Mononuclear cell (primary cell): ENCODE results near the gene GPR55. TPM values are rescaled to one million over a fixed set of nuclear protein-coding genes. Genes with fewer than 3 reads are reported as not detected.

Experiments
- H3K27me3 ChIP-seq: 2 replicates; pipeline ENCODE4 v1.6.0; 2011; ENCODE audit warnings: low read length, control low read depth; ENCODE audit not compliant: insufficient read depth
- H3K4me1 ChIP-seq: 2 replicates; pipeline ENCODE4 v1.5.1; 2011; ENCODE audit warnings: mild to moderate bottlenecking, low read length, control low read depth; ENCODE audit not compliant: insufficient read depth
- H3K4me3 ChIP-seq: 2 replicates; pipeline ENCODE4 v1.5.1; 2011; ENCODE audit warnings: mild to moderate bottlenecking, low read length, moderate library complexity
- H3K9me3 ChIP-seq: 2 replicates; pipeline ENCODE4 v1.5.1; 2011; ENCODE audit warnings: low read depth, mild to moderate bottlenecking, control low read depth, low read length
- total RNA-seq: library from RNA; depleted of rRNA; stranded (reverse); fragments of >200 nt; gene quantifications from one replicate; pipeline ENCODE4 v1.2.3, GENCODE V29; 2012

The GPR55 gene
- total RNA-seq, 1 donor: 1.2 TPM

DNA sequence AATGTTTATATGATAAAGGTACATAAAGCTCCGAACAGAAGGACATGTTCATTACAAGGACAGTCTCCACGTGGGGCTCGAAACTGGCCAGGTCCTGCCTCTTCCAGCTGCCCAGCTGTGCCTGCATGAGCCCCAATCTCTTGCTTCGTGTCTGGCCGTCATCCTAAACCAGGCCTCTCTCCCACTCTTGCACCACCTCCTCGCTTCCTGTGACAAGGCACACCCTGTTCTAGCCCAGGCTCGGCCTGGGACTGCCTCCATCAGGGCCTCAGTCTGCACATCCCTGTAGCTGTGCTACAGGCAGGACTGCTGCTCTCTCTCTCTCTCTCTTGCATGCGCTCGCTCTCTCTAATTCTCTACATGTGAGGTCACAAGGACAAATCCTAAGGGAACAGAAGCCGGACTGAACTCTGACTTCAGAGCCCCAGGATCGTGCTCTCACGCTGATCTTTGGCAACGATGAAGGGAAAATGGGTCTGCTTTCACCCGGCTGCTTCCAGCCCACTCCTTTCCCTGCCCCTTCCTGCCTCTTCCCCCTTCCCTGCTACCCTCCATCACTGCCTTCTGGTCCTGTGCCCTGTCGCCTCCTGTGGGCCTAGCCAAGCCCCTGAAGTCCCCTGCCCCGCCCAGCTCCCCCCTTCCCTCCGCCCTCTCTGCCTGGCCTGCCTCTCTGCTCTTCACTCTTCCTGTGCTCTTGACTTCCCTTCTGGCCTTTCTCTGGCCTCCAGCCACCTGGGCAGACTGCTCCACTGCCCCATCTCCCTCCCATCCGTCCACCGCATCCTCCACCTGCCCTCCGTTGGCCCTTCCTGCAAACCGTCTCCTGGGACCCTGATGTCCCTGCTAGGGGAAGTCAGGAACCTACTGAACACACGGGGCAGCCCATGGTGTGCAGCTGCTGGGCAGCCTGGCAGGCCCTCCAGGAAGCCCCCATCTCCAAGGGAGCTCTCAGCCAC, 7.8 kb upstream of the GPR55 start:
- H3K9me3 ChIP-seq: no peaks in the 10 kb centered on the region

DNA sequence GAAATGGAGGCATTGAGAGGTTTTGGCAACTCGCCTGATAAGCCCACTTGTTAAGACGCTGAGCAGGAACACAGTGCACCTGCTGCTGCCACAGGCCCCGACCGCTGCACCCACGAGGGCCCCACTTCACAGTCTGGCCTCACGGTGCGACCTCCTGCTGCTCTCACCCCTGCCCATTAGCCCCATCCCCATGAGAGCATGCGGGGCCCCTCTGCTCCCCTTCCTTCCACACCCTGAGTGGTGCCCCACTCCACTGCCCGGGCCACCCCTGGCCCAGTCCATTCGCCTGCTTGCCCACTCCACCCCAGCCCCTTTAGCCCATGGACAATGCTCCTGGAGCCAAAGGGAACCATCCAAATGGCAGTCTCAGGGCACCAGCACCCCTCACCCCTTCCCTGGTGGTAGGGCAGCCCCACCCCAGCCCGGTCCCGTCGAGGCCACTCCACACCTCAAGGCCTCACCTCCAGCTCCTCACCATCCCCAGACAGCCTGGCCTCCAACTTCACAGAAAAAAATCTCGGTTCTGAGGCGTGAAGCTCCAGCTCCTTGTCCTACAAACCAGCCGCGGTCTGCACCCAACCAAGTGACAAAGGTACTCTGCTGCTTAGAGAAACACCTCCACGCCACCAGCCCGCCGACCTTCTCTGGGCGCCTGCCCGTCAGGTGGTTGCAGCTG, 6.7 kb upstream of the GPR55 start:
- Histone ChIP-seq H3K9me3 (no peaks in the 10 kb centered on the region), H3K4me3 (no peak overlapping the region), H3K4me1 (peaks cover 11% of the 10 kb centered on the region), H3K27me3 (no peaks in the 10 kb centered on the region)

More for the DNA sequence above, 7.8 kb upstream of the GPR55 start:
- Histone ChIP-seq H3K27me3 (no peaks in the 10 kb centered on the region), H3K4me1 (peaks cover 11% of the 10 kb centered on the region), H3K4me3 (no peak overlapping the region)

DNA sequence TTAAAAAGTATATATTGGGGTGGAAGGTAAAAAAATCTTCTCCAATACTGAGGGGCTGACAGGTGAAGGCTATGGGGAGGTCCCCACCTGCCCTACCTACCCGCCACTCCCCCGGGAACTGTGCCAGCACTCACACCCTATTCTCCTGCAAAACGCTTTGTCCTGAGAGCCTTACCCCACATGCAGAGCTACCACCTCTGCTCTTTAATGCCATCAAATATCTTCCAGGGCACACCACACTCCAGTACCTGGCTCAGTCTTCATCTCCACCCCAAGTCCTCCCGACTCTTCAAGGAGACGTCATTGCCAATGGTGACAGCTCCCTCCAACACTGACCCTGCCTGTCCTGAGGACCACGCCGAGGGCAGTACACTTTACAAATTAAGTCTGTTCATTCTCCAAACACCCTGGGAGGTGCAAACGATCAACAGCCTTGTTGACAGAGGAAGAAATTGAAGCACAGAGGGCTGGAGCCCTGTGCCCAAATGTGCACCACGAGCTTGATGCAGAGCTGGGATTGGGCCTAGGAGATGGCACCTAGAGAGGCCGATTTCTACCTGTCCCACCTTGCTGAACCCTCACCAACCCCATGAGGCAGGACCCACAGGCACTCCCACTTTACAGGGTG, 6.0 kb upstream of the GPR55 start:
- H3K9me3 ChIP-seq: no peaks in the 10 kb centered on the region
- no peaks in the 10 kb centered on the region for H3K27me3 ChIP-seq
- H3K4me1 ChIP-seq: peaks cover 11% of the 10 kb centered on the region
- H3K4me3 ChIP-seq: no peak overlapping the region

DNA sequence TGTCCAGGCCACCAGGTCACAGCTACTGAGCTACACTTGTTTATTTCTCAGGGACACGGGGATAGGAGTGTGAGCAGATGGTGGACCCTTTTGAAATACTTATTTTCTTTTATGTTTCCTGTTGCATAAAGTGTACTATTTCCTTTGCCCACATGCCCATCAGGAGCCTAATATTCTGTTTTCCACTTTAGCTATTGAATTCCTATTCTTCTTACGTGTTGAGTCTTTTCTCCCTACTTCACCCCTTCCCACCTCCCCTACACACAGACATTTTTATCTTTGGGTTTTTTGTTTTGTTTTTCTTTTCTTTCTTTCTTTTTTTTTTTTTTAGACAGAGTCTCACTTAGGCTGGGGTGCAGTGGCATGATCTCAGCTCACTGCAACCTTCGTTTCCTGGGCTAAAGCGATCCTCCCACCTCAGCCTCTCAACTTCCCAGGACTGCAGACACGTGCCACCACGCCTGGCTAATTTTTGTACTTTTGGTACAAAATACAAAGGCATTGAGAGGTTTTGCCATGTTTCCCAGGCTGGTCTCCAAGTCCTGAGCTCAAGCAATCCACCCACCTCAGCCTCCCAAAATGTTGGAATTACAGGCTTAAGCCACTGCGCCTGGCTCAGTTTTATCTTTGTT, 5.2 kb upstream of the GPR55 start:
- no peaks in the 10 kb centered on the region for H3K9me3 ChIP-seq
- no peak overlapping the region for H3K4me3 ChIP-seq
- H3K4me1 ChIP-seq: peaks cover 13% of the 10 kb centered on the region
- no peaks in the 10 kb centered on the region for H3K27me3 ChIP-seq

DNA sequence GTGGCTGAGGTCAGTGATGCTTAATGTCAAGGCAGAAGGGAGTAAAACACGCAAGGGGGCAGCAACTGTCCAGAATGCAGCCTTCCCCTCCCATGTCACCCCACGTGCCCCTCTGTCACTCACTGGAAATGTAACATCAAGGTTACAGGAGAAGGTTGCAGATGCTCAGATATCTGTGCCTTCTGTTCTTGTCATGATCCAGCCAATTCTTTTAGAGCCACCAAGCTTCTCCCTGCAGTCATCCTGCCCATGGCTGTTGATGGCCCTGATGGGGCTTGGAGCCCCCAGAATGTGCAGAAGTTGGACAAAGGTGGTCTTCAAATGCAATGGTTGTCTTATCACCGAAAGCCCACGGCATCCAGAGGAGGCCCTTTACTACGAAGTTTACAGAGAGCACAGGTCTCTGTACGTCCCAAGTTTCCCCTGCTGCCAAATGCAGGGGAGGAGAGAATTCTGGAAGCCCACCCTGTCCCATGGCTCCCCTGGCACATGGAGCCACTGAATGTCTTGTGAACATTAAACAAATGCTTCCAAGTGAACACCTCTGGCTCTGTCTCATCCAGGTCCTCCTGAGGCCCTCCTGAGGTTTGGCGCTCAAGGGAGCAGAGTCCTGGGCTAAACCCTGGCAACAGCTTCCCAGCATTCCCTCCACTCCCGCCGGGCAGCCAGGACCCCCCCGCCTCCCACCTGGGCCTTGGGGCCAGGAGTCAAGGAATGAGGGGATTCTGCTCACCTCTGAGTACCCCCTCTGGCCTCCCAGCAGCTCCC, 4.5 kb upstream of the GPR55 start:
- no peaks in the 10 kb centered on the region for H3K27me3 ChIP-seq

DNA sequence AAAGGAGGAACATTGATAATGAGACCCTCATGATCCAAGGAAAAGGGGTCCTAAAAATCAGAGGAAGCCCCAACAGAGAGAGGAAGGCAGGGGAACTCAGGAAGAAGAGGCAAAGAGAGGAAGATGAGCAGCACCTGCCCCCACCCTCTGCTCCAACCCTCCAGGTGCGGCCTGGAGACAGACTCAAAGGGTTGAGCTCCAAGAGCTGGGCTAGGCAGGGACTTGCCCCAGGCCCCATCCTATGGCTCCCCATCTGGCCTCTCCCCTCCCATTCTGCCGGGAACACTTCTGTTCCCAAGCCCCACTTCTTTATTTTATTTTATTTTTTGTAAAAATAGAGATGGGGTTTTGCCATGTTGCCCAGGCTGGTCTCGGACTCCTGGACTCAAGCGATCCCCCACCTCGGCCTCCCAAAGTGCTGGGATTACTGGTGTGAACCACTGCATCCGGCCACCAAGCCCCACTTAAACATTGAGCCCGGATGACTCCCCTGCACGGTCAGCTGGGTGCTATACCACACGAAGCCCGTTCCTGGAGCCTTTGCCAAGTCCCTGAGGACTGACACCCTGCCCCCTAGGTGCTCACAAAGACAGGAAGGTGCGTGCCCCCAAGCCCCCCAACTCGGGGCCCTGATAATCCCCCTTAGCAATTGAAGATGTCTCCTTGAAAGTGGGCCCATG, 3.8 kb upstream of the GPR55 start:
- Histone ChIP-seq H3K4me1 (peaks cover 26% of the 10 kb centered on the region), H3K27me3 (no peaks in the 10 kb centered on the region), H3K9me3 (no peaks in the 10 kb centered on the region), H3K4me3 (no peak overlapping the region)

More for the DNA sequence above, 4.5 kb upstream of the GPR55 start:
- no peaks in the 10 kb centered on the region for H3K9me3 ChIP-seq
- H3K4me3 ChIP-seq: no peak overlapping the region
- peaks cover 20% of the 10 kb centered on the region for H3K4me1 ChIP-seq

DNA sequence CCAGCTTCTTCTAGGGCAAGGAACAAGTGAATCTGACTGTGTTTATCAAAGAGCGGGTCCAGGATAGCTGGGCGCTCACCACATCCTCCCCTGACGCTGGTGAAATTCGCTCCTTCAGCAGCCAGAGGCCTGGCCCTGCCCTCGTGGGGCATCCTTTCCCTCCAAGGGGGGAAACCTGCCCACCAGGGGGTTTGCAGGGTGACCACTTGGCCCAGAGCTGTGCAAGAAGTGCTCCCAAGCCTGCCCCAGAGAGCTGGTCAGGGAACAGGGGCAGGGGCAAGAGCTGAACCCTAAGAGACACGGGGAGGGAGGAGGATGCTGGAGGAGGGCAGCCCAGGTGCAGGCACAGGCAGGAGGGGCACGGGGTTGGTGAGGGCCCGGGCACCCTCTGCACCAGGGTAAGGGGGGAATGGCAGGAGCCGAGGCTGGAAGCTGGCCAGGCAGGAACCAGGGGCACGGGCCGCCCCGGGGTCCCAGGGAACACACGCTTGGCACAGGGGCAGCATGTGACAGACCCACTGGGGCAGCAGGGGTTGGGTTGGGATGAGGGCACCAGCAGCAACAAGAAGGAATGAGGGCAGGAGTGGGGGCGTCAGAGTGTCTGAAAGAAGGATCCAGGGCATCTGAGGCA, 2.8 kb upstream of the GPR55 start:
- Histone ChIP-seq H3K9me3 (no peaks in the 10 kb centered on the region), H3K4me3 (no peak overlapping the region), H3K4me1 (peaks cover 21% of the 10 kb centered on the region), H3K27me3 (no peaks in the 10 kb centered on the region)

DNA sequence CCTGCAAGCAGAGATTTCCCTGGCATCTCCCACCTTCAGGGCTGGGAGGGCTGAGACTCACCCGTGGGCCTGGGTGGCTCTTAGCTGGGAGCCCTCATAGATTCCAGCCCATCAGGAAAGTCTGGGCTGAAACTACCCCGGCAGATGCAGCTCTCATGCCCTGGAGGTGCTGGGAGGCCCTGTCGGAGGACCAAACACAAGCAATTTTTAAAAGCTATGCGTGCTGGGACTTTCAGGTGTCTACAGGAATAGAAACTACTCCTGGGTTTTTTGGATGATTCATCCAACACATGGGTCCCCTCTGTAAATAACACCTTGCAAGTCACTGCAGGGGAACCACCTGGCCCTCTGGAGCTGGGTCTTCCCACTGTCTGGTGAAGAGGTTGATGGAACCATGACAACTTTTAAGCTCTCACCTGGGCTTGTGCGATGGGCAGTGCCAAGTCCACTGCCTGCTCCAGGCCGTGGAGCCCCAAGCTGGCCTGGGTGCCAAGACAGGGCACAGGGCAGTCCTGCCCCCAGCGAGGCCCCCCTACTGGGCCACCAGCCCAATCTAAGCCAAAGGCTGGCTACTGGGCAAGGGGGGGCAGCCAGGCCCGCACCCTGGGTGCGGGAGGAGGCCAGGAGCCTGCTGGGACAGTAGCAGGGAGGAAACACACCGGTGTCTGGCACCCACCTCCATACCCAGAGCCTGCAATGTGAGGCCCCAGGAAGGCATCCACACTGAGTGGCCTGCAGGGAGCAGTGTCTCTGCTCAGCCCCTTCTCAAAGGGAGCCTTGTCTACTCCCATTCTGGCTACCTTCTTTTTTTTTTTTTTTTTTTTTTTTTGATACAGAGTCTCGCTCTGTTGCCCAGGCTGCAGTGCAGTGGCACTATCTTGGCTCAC, 1.1 kb upstream of the GPR55 start:
- no peaks in the 10 kb centered on the region for H3K27me3 ChIP-seq
- no peak overlapping the region for H3K4me3 ChIP-seq
- H3K4me1 ChIP-seq: peaks cover 16% of the 10 kb centered on the region
- H3K9me3 ChIP-seq: no peaks in the 10 kb centered on the region

DNA sequence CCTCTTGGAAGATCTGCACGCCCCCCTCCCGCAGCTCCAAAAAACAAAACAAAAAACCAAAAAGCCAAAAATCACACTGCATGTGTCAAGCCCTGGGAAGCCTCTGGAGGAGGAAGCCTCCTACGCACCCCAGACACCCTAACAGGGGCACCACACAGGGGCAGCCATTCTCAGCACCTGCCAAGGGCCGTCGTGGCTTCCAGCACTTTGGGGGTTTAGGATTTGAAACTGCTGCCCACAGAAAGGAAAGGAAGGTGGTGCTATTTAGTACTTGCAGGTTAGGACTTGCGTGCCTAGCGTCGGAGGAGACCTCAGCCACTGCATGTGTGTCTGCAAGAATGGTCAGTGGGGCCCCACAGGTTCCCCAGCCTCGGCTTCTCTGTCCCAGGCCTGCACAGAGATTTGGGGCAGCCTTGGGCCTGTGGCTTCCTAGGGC, 419 bp upstream of the GPR55 start:
- H3K4me3 ChIP-seq: no peak overlapping the region

DNA sequence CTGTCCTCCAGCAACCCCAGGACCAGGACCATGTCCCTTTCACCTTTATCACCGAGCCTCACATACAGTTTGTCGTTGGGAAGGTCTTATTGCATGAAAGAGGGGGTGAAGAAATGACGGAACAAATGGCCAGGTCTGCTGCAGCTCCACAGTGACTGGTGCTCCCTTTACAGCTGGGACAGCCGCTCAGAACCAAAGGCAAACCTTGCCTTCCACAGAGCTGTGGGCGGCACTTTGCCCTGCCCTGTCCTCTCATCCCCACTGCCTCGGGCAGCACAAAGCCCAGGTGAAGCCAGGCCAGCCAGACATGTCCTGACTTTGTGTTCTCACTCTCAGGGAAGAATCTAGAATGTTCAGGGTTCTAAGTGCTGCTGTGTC, 961 bp downstream of the GPR55 start:
- no peaks in the 10 kb centered on the region for H3K9me3 ChIP-seq
- H3K4me3 ChIP-seq: no peak overlapping the region
- peaks cover 16% of the 10 kb centered on the region for H3K4me1 ChIP-seq
- H3K27me3 ChIP-seq: no peaks in the 10 kb centered on the region

More for the DNA sequence above, 419 bp upstream of the GPR55 start:
- no peaks in the 10 kb centered on the region for H3K27me3 ChIP-seq
- no peaks in the 10 kb centered on the region for H3K9me3 ChIP-seq
- H3K4me1 ChIP-seq: peaks cover 16% of the 10 kb centered on the region

DNA sequence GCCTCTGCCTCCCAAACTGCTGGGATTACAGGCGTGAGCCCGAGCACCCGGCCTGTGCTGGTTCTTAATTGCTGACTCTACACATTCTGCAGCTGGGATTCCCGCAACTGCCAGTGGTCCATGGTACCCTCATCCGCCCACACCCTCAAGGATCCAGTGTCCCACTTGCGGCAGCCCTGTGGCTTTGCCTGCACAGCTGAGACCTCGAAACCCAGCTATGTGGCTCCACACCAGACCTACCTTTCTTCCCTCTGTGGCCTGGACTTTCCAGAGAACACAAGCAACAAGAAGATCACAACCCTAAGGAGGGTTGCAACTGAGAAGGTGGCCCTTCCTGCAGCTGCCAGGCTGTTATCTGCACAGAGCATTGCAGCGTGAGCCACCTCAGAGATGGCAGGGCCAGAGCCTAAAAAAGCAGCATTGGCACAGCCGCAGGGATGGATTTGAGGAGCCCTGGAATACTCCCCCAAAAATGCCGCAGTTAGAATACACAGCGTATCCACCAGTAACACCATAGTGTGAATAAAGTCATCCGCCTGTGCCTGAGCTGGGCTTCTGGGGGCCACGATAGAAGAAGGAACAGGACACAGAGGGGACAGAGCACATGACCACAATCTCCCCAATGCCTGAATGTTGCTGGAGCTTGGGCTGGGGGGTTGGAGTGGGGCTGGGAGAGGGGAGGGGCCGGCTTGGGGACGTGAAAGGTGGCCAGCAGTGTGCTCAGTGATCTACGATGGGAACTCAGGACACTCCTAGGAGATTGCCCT, 1.9 kb downstream of the GPR55 start:
- Histone ChIP-seq H3K9me3 (no peaks in the 10 kb centered on the region), H3K27me3 (no peaks in the 10 kb centered on the region), H3K4me1 (peaks cover 16% of the 10 kb centered on the region), H3K4me3 (no peak overlapping the region)
